Right atrium auricular region (tissue), 2 donors: Measurements from ENCODE around the gene GNG10. TPM values are rescaled to one million over a fixed set of nuclear protein-coding genes. Genes with fewer than 3 reads are reported as not detected.

Experiments used
- DNase-seq: peaks from one replicate; pipeline ENCODE4 v3.0.0-alpha.2; 2019; ENCODE audit warnings: low spot score
- H3K27ac ChIP-seq, 2 donors: fragments of 200-600 bp; sonication (generic); 1 replicate in 1 of 2; 2 replicates in 1 of 2; pipeline ENCODE4 v1.5.1; 2016 to 2019
- H3K27me3 ChIP-seq, 2 donors: fragments of 200-600 bp; sonication (generic); one replicate each; pipeline versions ENCODE4 v1.5.1 to v1.6.0; 2017 to 2019
- H3K36me3 ChIP-seq: fragments of 200-600 bp; sonication (generic); one replicate; pipeline ENCODE4 v1.5.1; 2016
- H3K4me1 ChIP-seq, 2 donors: fragments of 200-600 bp; sonication (generic); one replicate each; pipeline versions ENCODE4 v1.5.1 to v1.6.0; 2017 to 2019
- H3K4me3 ChIP-seq, 2 donors: fragments of 200-600 bp; sonication (generic); 1 replicate in 1 of 2; 2 replicates in 1 of 2; pipeline ENCODE4 v1.5.1; 2017 to 2019; ENCODE audit warnings: mild to moderate bottlenecking in 1 of 2, moderate library complexity in 1 of 2
- H3K9me3 ChIP-seq, 2 donors: fragments of 200-600 bp; sonication (generic); one replicate each; pipeline ENCODE4 v1.5.1; 2019
- CTCF ChIP-seq, 2 donors: fragments of 200-600 bp; sonication (generic); IDR thresholded peaks; one replicate each; pipeline ENCODE4 v1.5.1; 2019; ENCODE audit warnings: antibody characterized with exemption in 2 of 2
- total RNA-seq, 2 donors: library from RNA; depleted of rRNA; stranded (reverse); fragments of >200 nt; gene quantifications; one replicate each; pipeline ENCODE4 v1.1.0, GENCODE V29; 2016

GNG10 gene
- total RNA-seq, 2 donors from 2014 or later: 44.5 to 45.1 TPM

- DNase-seq: no peak
- peaks cover 0 to 15% of the 10 kb centered on the region in 2 donors for H3K4me1 ChIP-seq
- H3K36me3 ChIP-seq: no peaks in the 10 kb centered on the region
- H3K9me3 ChIP-seq: no peaks in the 10 kb centered on the region
- no peak overlapping the region for H3K27ac ChIP-seq
- TF ChIP-seq CTCF (IDR thresholded peaks at IDR 0.05): no peak
- H3K27me3 ChIP-seq: no peaks in the 10 kb centered on the region
- H3K4me3 ChIP-seq: no peak overlapping the region
Observed at GRCh38 chr9:111658943-111659342, 2.5 kb upstream of the GNG10 start.

- H3K4me3 ChIP-seq: no peak overlapping the region
- no peaks in the 10 kb centered on the region for H3K27me3 ChIP-seq
- no peaks in the 10 kb centered on the region for H3K9me3 ChIP-seq
- no peak overlapping the region for H3K27ac ChIP-seq
- no peak for DNase-seq
- H3K36me3 ChIP-seq: no peaks in the 10 kb centered on the region
- TF ChIP-seq CTCF (IDR thresholded peaks at IDR 0.05): no peak
- peaks cover 0 to 15% of the 10 kb centered on the region in 2 donors for H3K4me1 ChIP-seq
Observed at GRCh38 chr9:111659691-111660090, 1.7 kb upstream of the GNG10 start.

GRCh38 chr9:111661802-111662521 is 557 bp downstream of the GNG10 start:
- Histone ChIP-seq H3K4me1 (peaks cover 0 to 15% of the 10 kb centered on the region in 2 donors), H3K27ac (peak overlapping the region; percentile 74 to 81), H3K36me3 (peaks cover 4% of the 10 kb centered on the region), H3K27me3 (no peaks in the 10 kb centered on the region), H3K9me3 (no peaks in the 10 kb centered on the region), H3K4me3 (peak overlapping the region; percentile 71 to 73)
- TF ChIP-seq CTCF (IDR thresholded peaks at IDR 0.05): no peak
- no peak for DNase-seq

- H3K27ac ChIP-seq: peak overlapping the region; percentile 74 to 81
- H3K36me3 ChIP-seq: peaks cover 11% of the 10 kb centered on the region
- no peak for TF ChIP-seq CTCF (IDR thresholded peaks at IDR 0.05)
- H3K4me3 ChIP-seq: peak overlapping the region; percentile 71 to 73
- H3K9me3 ChIP-seq: no peaks in the 10 kb centered on the region
- H3K4me1 ChIP-seq: peaks cover 0 to 15% of the 10 kb centered on the region in 2 donors
- no peak for DNase-seq
- no peaks in the 10 kb centered on the region for H3K27me3 ChIP-seq
Observed at GRCh38 chr9:111662576-111663300, 1.3 kb downstream of the GNG10 start.

GRCh38 chr9:111663301-111663823 is 2.0 kb downstream of the GNG10 start:
- H3K4me3 ChIP-seq: no peak overlapping the region

More at GRCh38 chr9:111663301-111663823, 2.0 kb downstream of the GNG10 start:
- no peak overlapping the region for H3K27ac ChIP-seq
- no peaks in the 10 kb centered on the region for H3K27me3 ChIP-seq
- no peak for DNase-seq
- H3K9me3 ChIP-seq: no peaks in the 10 kb centered on the region
- peaks cover 0 to 15% of the 10 kb centered on the region in 2 donors for H3K4me1 ChIP-seq
- TF ChIP-seq CTCF (IDR thresholded peaks at IDR 0.05): no peak
- H3K36me3 ChIP-seq: peaks cover 18% of the 10 kb centered on the region
